Measurements from ENCODE around the gene ABCG1.

The ABCG1 gene

GRCh38 chr21:42235593-42235992 lies 16.7 kb downstream of the ABCG1 start:
- Histone ChIP-seq H3K4me1 (ENCODE audit: insufficient read depth, low read length) (0 out of 2 replicates have a peak, but pooled peaks cover 5% of the 10 kb centered on the region), H3K36me3 (ENCODE audit: insufficient read depth, low read length) (no peaks in the 10 kb centered on the region), H3K9me3 (ENCODE audit: insufficient read depth, low read depth, low read length) (no peaks in the 10 kb centered on the region), H3K4me3 (ENCODE audit: low read length) (peak overlapping the region; percentile 52; the same call in 1 of the 2 replicates), H3K27ac (ENCODE audit: low read depth, low read length) (no peak overlapping the region), H3K27me3 (ENCODE audit: insufficient read depth, low read length) (peaks cover 59% of the 10 kb centered on the region), H3K9ac (ENCODE audit: low read depth, low read length) (no peak overlapping the region)
- WGBS, result 82% methylated on average over 9 of the region's 9 CpGs

- Histone ChIP-seq H3K27me3 (ENCODE audit: insufficient read depth, low read length) (peaks cover 59% of the 10 kb centered on the region), H3K27ac (ENCODE audit: low read depth, low read length) (no peak overlapping the region), H3K9ac (ENCODE audit: low read depth, low read length) (no peak overlapping the region), H3K9me3 (ENCODE audit: insufficient read depth, low read depth, low read length) (no peaks in the 10 kb centered on the region), H3K4me3 (ENCODE audit: low read length) (no peak overlapping the region), H3K36me3 (ENCODE audit: insufficient read depth, low read length) (no peaks in the 10 kb centered on the region), H3K4me1 (ENCODE audit: insufficient read depth, low read length) (0 out of 2 replicates have a peak, but pooled peaks cover 5% of the 10 kb centered on the region)
- WGBS, result 79% methylated on average over 10 of the region's 10 CpGs
Measured at GRCh38 chr21:42236014-42236413, 17.1 kb downstream of the ABCG1 start.

GRCh38 chr21:42236693-42237092 lies 17.8 kb downstream of the ABCG1 start:
- H3K4me1 ChIP-seq (ENCODE audit: insufficient read depth, low read length), result 0 out of 2 replicates have a peak, but pooled peaks cover 5% of the 10 kb centered on the region
- no peaks in the 10 kb centered on the region for H3K9me3 ChIP-seq (ENCODE audit: insufficient read depth, low read depth, low read length)
- no peaks in the 10 kb centered on the region for H3K36me3 ChIP-seq (ENCODE audit: insufficient read depth, low read length)
- no peak overlapping the region for H3K27ac ChIP-seq (ENCODE audit: low read depth, low read length)
- 95% methylated on average over 3 of the region's 3 CpGs for WGBS
- no peak overlapping the region for H3K4me3 ChIP-seq (ENCODE audit: low read length)
- H3K27me3 ChIP-seq (ENCODE audit: insufficient read depth, low read length), result peaks cover 58% of the 10 kb centered on the region
- no peak overlapping the region for H3K9ac ChIP-seq (ENCODE audit: low read depth, low read length)

- Histone ChIP-seq H3K9ac (ENCODE audit: low read depth, low read length) (no peak overlapping the region), H3K36me3 (ENCODE audit: insufficient read depth, low read length) (no peaks in the 10 kb centered on the region), H3K27ac (ENCODE audit: low read depth, low read length) (no peak overlapping the region), H3K4me3 (ENCODE audit: low read length) (no peak overlapping the region), H3K27me3 (ENCODE audit: insufficient read depth, low read length) (peaks cover 56% of the 10 kb centered on the region), H3K9me3 (ENCODE audit: insufficient read depth, low read depth, low read length) (no peaks in the 10 kb centered on the region), H3K4me1 (ENCODE audit: insufficient read depth, low read length) (0 out of 2 replicates have a peak, but pooled peaks cover 5% of the 10 kb centered on the region)
- 81% methylated on average over 5 of the region's 5 CpGs for WGBS
Measured at GRCh38 chr21:42237161-42237560, 18.2 kb downstream of the ABCG1 start.

- no peaks in the 10 kb centered on the region for H3K36me3 ChIP-seq (ENCODE audit: insufficient read depth, low read length)
- 0 out of 2 replicates have a peak, but pooled peaks cover 5% of the 10 kb centered on the region for H3K4me1 ChIP-seq (ENCODE audit: insufficient read depth, low read length)
- no peak overlapping the region for H3K4me3 ChIP-seq (ENCODE audit: low read length)
- WGBS, result 82% methylated on average over 3 of the region's 3 CpGs
- H3K27ac ChIP-seq (ENCODE audit: low read depth, low read length), result no peak overlapping the region
- H3K9ac ChIP-seq (ENCODE audit: low read depth, low read length), result no peak overlapping the region
- H3K9me3 ChIP-seq (ENCODE audit: insufficient read depth, low read depth, low read length), result no peaks in the 10 kb centered on the region
- peaks cover 52% of the 10 kb centered on the region for H3K27me3 ChIP-seq (ENCODE audit: insufficient read depth, low read length)
Measured at GRCh38 chr21:42237577-42237976, 18.6 kb downstream of the ABCG1 start.

GRCh38 chr21:42238185-42238934 lies 19.4 kb downstream of the ABCG1 start:
- H3K4me3 ChIP-seq (ENCODE audit: low read length), result no peak overlapping the region

GRCh38 chr21:42239556-42239955 lies 20.6 kb downstream of the ABCG1 start:
- H3K9me3 ChIP-seq (ENCODE audit: insufficient read depth, low read depth, low read length), result no peaks in the 10 kb centered on the region
- H3K27me3 ChIP-seq (ENCODE audit: insufficient read depth, low read length), result peaks cover 33% of the 10 kb centered on the region
- no peaks in the 10 kb centered on the region for H3K4me1 ChIP-seq (ENCODE audit: insufficient read depth, low read length)
- H3K36me3 ChIP-seq (ENCODE audit: insufficient read depth, low read length), result no peaks in the 10 kb centered on the region
- H3K9ac ChIP-seq (ENCODE audit: low read depth, low read length), result no peak overlapping the region
- no peak overlapping the region for H3K4me3 ChIP-seq (ENCODE audit: low read length)
- no peak overlapping the region for H3K27ac ChIP-seq (ENCODE audit: low read depth, low read length)
- 93% methylated on average over 8 of the region's 8 CpGs for WGBS

More at GRCh38 chr21:42238185-42238934, 19.4 kb downstream of the ABCG1 start:
- Histone ChIP-seq H3K9ac (ENCODE audit: low read depth, low read length) (no peak overlapping the region), H3K9me3 (ENCODE audit: insufficient read depth, low read depth, low read length) (no peaks in the 10 kb centered on the region), H3K4me1 (ENCODE audit: insufficient read depth, low read length) (0 out of 2 replicates have a peak, but pooled peaks cover 5% of the 10 kb centered on the region), H3K36me3 (ENCODE audit: insufficient read depth, low read length) (no peaks in the 10 kb centered on the region), H3K27me3 (ENCODE audit: insufficient read depth, low read length) (peaks cover 45% of the 10 kb centered on the region), H3K27ac (ENCODE audit: low read depth, low read length) (no peak overlapping the region)
- 90% methylated on average over 12 of the region's 12 CpGs for WGBS

GRCh38 chr21:42239973-42240372 lies 21.0 kb downstream of the ABCG1 start:
- WGBS, result 92% methylated on average over 8 of the region's 8 CpGs
- peaks cover 29% of the 10 kb centered on the region for H3K27me3 ChIP-seq (ENCODE audit: insufficient read depth, low read length)
- H3K36me3 ChIP-seq (ENCODE audit: insufficient read depth, low read length), result no peaks in the 10 kb centered on the region
- H3K27ac ChIP-seq (ENCODE audit: low read depth, low read length), result no peak overlapping the region
- no peaks in the 10 kb centered on the region for H3K9me3 ChIP-seq (ENCODE audit: insufficient read depth, low read depth, low read length)
- H3K4me1 ChIP-seq (ENCODE audit: insufficient read depth, low read length), result no peaks in the 10 kb centered on the region
- H3K9ac ChIP-seq (ENCODE audit: low read depth, low read length), result no peak overlapping the region
- no peak overlapping the region for H3K4me3 ChIP-seq (ENCODE audit: low read length)

GRCh38 chr21:42242611-42243010 lies 23.7 kb downstream of the ABCG1 start:
- Histone ChIP-seq H3K27me3 (ENCODE audit: insufficient read depth, low read length) (peaks cover 8% of the 10 kb centered on the region; the same call in 1 of the 2 replicates), H3K9ac (ENCODE audit: low read depth, low read length) (no peak overlapping the region), H3K4me3 (ENCODE audit: low read length) (no peak overlapping the region), H3K4me1 (ENCODE audit: insufficient read depth, low read length) (no peaks in the 10 kb centered on the region), H3K9me3 (ENCODE audit: insufficient read depth, low read depth, low read length) (no peaks in the 10 kb centered on the region), H3K36me3 (ENCODE audit: insufficient read depth, low read length) (no peaks in the 10 kb centered on the region), H3K27ac (ENCODE audit: low read depth, low read length) (no peak overlapping the region)
- 82% methylated on average over 9 of the region's 9 CpGs for WGBS

GRCh38 chr21:42243026-42243425 lies 24.1 kb downstream of the ABCG1 start:
- H3K27me3 ChIP-seq (ENCODE audit: insufficient read depth, low read length), result peaks cover 7% of the 10 kb centered on the region; the same call in 1 of the 2 replicates
- no peaks in the 10 kb centered on the region for H3K9me3 ChIP-seq (ENCODE audit: insufficient read depth, low read depth, low read length)
- H3K36me3 ChIP-seq (ENCODE audit: insufficient read depth, low read length), result no peaks in the 10 kb centered on the region
- 89% methylated on average over 4 of the region's 6 CpGs for WGBS
- H3K4me3 ChIP-seq (ENCODE audit: low read length), result no peak overlapping the region
- no peak overlapping the region for H3K27ac ChIP-seq (ENCODE audit: low read depth, low read length)
- no peaks in the 10 kb centered on the region for H3K4me1 ChIP-seq (ENCODE audit: insufficient read depth, low read length)
- no peak overlapping the region for H3K9ac ChIP-seq (ENCODE audit: low read depth, low read length)

GRCh38 chr21:42245331-42246193 lies 26.6 kb downstream of the ABCG1 start:
- no peaks in the 10 kb centered on the region for H3K36me3 ChIP-seq (ENCODE audit: insufficient read depth, low read length)
- WGBS, result 68% methylated on average over 9 of the region's 10 CpGs
- no peak overlapping the region for H3K27ac ChIP-seq (ENCODE audit: low read depth, low read length)
- no peak overlapping the region for H3K9ac ChIP-seq (ENCODE audit: low read depth, low read length)
- H3K4me3 ChIP-seq (ENCODE audit: low read length), result no peak overlapping the region
- H3K4me1 ChIP-seq (ENCODE audit: insufficient read depth, low read length), result no peaks in the 10 kb centered on the region
- 0 out of 2 replicates have a peak, but pooled peaks cover 4% of the 10 kb centered on the region for H3K27me3 ChIP-seq (ENCODE audit: insufficient read depth, low read length)
- H3K9me3 ChIP-seq (ENCODE audit: insufficient read depth, low read depth, low read length), result no peaks in the 10 kb centered on the region

Data from HUES64 (cell line).